ENCODE measurements around the gene CAPN1. TPM values are rescaled to one million over a fixed set of nuclear protein-coding genes. Genes with fewer than 3 reads are reported as not detected.
"Not testable (repeated sequence)": the region's sequence is repeated elsewhere in the genome, so short reads cannot be mapped to it uniquely, and the experiment has no call there.

CAPN1 gene
- polyA plus RNA-seq, 2 donors, result 323 to 450 TPM

DNA sequence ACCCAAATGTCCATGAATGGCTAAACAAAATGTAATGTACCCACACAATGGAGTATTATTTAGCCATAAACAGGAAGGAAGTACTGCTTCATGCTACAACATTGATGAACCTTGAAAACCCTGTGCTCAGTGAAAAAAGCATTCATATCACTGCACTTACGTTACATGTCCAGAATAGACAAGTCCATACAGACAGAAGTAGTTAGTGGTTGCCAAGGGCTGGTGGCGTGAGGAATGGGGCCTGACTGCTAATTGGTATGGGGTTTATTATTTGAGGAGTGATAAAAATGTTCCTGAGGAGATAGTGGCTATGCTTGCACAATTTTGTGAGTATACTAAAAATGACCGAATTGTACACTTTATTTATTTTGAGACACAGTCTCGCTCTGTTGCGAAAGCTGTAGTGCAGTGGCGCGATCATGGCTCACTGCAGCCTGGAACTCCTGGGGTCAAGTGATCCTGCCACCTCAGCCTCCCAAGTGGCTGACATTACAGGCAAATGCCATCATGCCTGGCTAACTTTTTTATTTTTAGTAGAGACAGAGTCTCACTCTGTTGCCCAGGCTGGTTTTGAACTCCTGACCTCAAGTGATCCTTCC lies 39.7 kb upstream of the CAPN1 start:
- no peaks in the 10 kb centered on the region for H3K9me3 ChIP-seq (ENCODE audit: control insufficient read depth in 2 of 2, insufficient read depth in 1 of 2, low read depth in 1 of 2, low read length in 1 of 2)
- no peaks in the 10 kb centered on the region for H3K36me3 ChIP-seq (ENCODE audit: control insufficient read depth in 2 of 2, insufficient read depth in 2 of 2, low read length in 1 of 2)
- no peaks in the 10 kb centered on the region for H3K4me1 ChIP-seq (ENCODE audit: control insufficient read depth in 2 of 2, insufficient read depth in 2 of 2, low read length in 1 of 2)
- H3K4me3 ChIP-seq (ENCODE audit: low read depth in 1 of 2, low read length in 2 of 2), result no peak overlapping the region
- 76 to 78% methylated on average over 7 of the region's 7 CpGs for WGBS, 2 donors
- H3K27me3 ChIP-seq (ENCODE audit: control insufficient read depth in 1 of 2, insufficient read depth in 2 of 2, low read length in 2 of 2), result no peaks in the 10 kb centered on the region
- H3K27ac ChIP-seq (ENCODE audit: low read depth in 2 of 2, low read length in 1 of 2), result no peak overlapping the region

DNA sequence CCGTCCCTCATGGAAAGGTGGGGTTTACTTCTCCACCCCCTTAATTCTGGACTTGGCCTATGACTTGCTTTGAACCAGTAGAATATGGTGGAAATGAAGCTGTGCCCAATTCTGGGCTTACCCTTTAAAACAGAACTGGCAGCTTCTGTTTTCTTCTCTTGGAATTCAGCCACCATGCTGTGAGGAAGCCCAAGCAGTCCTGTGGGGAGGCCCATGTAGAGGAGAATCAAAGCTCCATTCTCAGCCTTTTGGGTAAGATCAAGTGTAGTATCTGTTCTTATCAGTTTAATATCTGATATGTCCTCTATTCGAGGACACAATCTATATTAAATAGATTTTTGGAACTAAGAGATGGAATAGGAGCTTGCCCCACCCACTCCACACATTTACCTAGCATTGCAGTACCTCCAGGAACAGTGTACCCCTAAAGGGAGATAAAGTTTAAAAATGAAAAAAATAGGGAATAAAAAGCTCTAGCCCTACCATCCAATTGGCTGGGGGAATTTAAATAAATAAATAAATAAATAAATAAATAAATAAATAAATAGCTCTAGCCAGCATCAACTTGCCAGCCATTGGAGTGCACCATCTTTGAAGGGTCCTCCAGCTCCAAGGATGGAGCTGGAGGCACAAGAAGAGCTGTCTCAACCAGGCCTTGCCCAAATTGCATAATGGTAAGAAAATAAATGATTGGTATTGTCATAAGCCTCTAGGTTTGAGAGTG lies 34.2 kb upstream of the CAPN1 start:
- Histone ChIP-seq H3K27ac (ENCODE audit: low read depth in 2 of 2, low read length in 1 of 2) (no peak overlapping the region), H3K9me3 (ENCODE audit: control insufficient read depth in 2 of 2, insufficient read depth in 1 of 2, low read depth in 1 of 2, low read length in 1 of 2) (no peaks in the 10 kb centered on the region), H3K36me3 (ENCODE audit: control insufficient read depth in 2 of 2, insufficient read depth in 2 of 2, low read length in 1 of 2) (no peaks in the 10 kb centered on the region), H3K27me3 (ENCODE audit: control insufficient read depth in 1 of 2, insufficient read depth in 2 of 2, low read length in 2 of 2) (no peaks in the 10 kb centered on the region), H3K4me3 (ENCODE audit: low read depth in 1 of 2, low read length in 2 of 2) (no peak overlapping the region), H3K4me1 (ENCODE audit: control insufficient read depth in 2 of 2, insufficient read depth in 2 of 2, low read length in 1 of 2) (peaks cover 0 to 4% of the 10 kb centered on the region in 2 donors)
- 80 to 81% methylated on average over 2 of the region's 2 CpGs for WGBS, 2 donors

DNA sequence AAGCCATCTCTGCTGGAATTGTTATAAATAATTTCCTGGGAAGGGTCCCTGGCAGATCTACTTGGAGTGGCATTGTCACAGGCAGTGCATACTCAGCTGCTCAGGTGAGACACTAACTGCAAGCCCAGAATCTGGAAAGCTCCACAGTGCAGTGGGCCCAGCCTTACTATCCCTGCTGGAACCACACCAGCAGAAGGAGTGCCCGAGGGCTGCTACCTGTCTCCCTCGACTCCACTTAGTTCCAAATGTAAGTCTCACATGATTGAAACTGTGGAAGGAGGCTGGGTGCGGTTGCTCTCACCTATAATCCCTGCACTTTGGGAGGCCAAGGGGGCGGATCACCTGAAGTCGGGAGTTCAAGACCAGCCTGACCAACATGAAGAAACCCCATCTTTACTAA lies 33.1 kb upstream of the CAPN1 start:
- Histone ChIP-seq H3K36me3 (ENCODE audit: control insufficient read depth in 2 of 2, insufficient read depth in 2 of 2, low read length in 1 of 2) (no peaks in the 10 kb centered on the region), H3K27ac (ENCODE audit: low read depth in 2 of 2, low read length in 1 of 2) (peak overlapping the region in 1 of 2 donors; percentile 16), H3K4me1 (ENCODE audit: control insufficient read depth in 2 of 2, insufficient read depth in 2 of 2, low read length in 1 of 2) (peaks cover 0 to 4% of the 10 kb centered on the region in 2 donors), H3K27me3 (ENCODE audit: control insufficient read depth in 1 of 2, insufficient read depth in 2 of 2, low read length in 2 of 2) (no peaks in the 10 kb centered on the region), H3K9me3 (ENCODE audit: control insufficient read depth in 2 of 2, insufficient read depth in 1 of 2, low read depth in 1 of 2, low read length in 1 of 2) (no peaks in the 10 kb centered on the region), H3K4me3 (ENCODE audit: low read depth in 1 of 2, low read length in 2 of 2) (no peak overlapping the region)
- 50 to 74% methylated on average over 5 of the region's 5 CpGs for WGBS, 2 donors

DNA sequence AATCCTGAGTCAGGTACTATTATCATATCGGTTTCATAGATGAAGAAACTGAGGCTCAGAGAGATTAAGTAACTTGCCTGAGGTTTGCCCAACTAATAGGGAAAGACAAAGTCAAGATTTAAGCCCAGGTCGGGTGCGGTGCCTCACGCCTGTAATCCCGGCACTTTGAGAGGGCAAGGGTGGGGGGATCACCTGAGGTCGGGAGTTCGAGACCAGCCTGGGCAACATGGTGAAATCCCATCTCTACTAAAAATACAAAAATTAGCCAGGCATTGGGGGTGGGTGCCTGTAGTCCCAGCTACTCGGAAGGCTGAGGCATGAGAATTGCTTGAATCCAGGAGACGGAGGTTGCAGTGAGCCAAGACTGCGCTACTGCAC lies 31.6 kb upstream of the CAPN1 start:
- H3K27ac ChIP-seq (ENCODE audit: low read depth in 2 of 2, low read length in 1 of 2), result peak overlapping the region; percentile 94 to 96
- not testable (repeated sequence) for H3K4me1 ChIP-seq (ENCODE audit: control insufficient read depth in 2 of 2, insufficient read depth in 2 of 2, low read length in 1 of 2); H3K4me3 ChIP-seq (ENCODE audit: low read depth in 1 of 2, low read length in 2 of 2); H3K27me3 ChIP-seq (ENCODE audit: control insufficient read depth in 1 of 2, insufficient read depth in 2 of 2, low read length in 2 of 2); H3K36me3 ChIP-seq (ENCODE audit: control insufficient read depth in 2 of 2, insufficient read depth in 2 of 2, low read length in 1 of 2); H3K9me3 ChIP-seq (ENCODE audit: control insufficient read depth in 2 of 2, insufficient read depth in 1 of 2, low read depth in 1 of 2, low read length in 1 of 2)
- 56 to 62% methylated on average over 10 of the region's 10 CpGs for WGBS, 2 donors

DNA sequence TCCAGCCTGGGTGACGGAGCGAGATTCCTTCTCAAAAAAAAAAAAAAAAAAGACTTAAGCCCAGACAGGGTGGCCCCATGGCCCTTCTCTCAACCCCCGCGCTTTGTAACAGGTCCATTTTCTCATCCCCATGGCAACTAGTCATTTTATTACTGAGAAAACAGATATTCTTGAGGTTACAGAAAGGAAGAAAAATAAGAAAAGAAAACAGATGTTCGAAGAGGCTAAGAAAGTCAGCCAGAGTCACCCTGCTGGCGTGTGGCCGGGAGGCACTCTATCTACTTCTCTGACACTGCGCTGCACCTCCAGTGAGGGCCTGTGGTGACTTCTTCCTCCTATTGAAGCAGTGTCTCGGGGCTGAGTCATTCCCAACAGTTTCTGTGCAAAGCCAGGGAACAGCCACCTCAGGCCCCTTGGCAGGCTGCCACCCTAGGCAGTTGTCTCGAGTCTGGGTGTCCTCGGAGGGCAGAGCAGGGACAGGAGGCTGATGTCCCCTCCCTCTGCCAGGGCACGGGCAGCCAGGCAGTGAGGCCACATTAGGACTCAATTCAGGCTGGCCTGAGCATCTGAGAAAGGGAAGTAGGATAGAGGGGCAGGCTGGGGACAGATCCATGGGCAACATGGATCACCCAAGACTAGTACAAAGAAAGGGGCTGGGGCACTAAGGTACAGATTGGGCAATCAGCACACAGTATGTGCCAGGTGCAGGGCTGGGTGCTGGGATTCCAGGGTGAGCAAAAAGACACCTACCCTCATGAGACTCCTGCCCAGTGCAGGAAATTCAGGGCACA lies 31.0 kb upstream of the CAPN1 start:
- Histone ChIP-seq H3K36me3 (ENCODE audit: control insufficient read depth in 2 of 2, insufficient read depth in 2 of 2, low read length in 1 of 2) (no peaks in the 10 kb centered on the region), H3K4me3 (ENCODE audit: low read depth in 1 of 2, low read length in 2 of 2) (no peak overlapping the region), H3K27me3 (ENCODE audit: control insufficient read depth in 1 of 2, insufficient read depth in 2 of 2, low read length in 2 of 2) (no peaks in the 10 kb centered on the region), H3K4me1 (ENCODE audit: control insufficient read depth in 2 of 2, insufficient read depth in 2 of 2, low read length in 1 of 2) (peaks cover 0 to 4% of the 10 kb centered on the region in 2 donors), H3K9me3 (ENCODE audit: control insufficient read depth in 2 of 2, insufficient read depth in 1 of 2, low read depth in 1 of 2, low read length in 1 of 2) (no peaks in the 10 kb centered on the region), H3K27ac (ENCODE audit: low read depth in 2 of 2, low read length in 1 of 2) (peak overlapping the region; percentile 94 to 96)
- 23 to 24% methylated on average over 12 of the region's 12 CpGs for WGBS, 2 donors

DNA sequence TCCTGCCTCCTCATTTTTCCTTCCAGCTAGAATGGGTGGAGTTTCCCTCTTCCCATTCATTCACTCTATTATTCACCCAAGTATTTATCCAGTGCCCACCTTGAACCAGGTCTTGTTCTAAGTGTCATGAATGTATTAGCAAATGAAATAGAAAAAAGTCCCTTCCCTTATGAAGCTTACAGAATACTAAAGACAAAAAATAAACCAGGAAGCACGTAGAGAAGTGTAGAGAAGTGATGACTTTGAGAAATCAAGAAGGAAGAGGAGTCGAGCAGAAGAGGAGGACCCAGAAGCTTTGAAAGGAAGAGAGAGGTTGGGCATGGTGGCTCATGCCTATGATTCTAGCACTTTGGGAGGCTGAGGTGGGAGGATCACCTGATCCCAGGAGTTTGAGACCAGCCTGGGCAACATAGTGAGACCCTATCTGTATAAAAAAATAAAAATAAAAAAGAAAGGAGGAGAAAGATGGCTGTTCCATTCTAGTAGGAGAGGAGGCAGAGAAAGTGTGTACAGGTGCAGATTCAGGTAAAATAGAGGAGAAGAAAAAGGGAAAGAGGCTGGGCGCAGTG lies 30.3 kb upstream of the CAPN1 start:
- Histone ChIP-seq H3K4me3 (ENCODE audit: low read depth in 1 of 2, low read length in 2 of 2) (no peak overlapping the region), H3K36me3 (ENCODE audit: control insufficient read depth in 2 of 2, insufficient read depth in 2 of 2, low read length in 1 of 2) (no peaks in the 10 kb centered on the region), H3K9me3 (ENCODE audit: control insufficient read depth in 2 of 2, insufficient read depth in 1 of 2, low read depth in 1 of 2, low read length in 1 of 2) (no peaks in the 10 kb centered on the region), H3K27me3 (ENCODE audit: control insufficient read depth in 1 of 2, insufficient read depth in 2 of 2, low read length in 2 of 2) (no peaks in the 10 kb centered on the region), H3K27ac (ENCODE audit: low read depth in 2 of 2, low read length in 1 of 2) (peak overlapping the region; percentile 94 to 96), H3K4me1 (ENCODE audit: control insufficient read depth in 2 of 2, insufficient read depth in 2 of 2, low read length in 1 of 2) (peaks cover 0 to 4% of the 10 kb centered on the region in 2 donors)
- WGBS, 2 donors, result 60 to 61% methylated on average over 3 of the region's 3 CpGs

DNA sequence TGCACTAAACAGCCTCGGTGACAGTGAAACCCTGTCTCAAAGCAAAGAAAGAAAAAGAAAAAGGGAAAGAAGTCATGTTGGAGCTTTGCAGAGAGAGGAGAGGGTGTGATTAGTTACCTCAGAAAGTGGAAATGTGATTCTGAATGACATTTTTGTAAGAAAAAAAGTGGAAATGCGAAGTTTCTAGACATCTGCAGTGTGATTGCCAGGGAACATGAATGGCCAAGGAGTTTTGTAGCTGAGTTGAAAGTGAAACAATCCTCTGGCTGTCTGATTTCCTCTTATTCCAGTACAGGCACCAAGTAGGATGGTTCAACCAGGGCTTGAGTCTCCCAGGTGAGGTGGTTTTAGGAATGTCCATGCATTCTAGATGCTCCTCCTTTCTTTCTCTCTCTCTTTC lies 29.6 kb upstream of the CAPN1 start:
- WGBS, 2 donors, result 73 to 75% methylated on average over 2 of the region's 2 CpGs
- Histone ChIP-seq H3K27me3 (ENCODE audit: control insufficient read depth in 1 of 2, insufficient read depth in 2 of 2, low read length in 2 of 2) (no peaks in the 10 kb centered on the region), H3K27ac (ENCODE audit: low read depth in 2 of 2, low read length in 1 of 2) (no peak overlapping the region), H3K4me3 (ENCODE audit: low read depth in 1 of 2, low read length in 2 of 2) (no peak overlapping the region), H3K36me3 (ENCODE audit: control insufficient read depth in 2 of 2, insufficient read depth in 2 of 2, low read length in 1 of 2) (no peaks in the 10 kb centered on the region), H3K4me1 (ENCODE audit: control insufficient read depth in 2 of 2, insufficient read depth in 2 of 2, low read length in 1 of 2) (peaks cover 0 to 4% of the 10 kb centered on the region in 2 donors), H3K9me3 (ENCODE audit: control insufficient read depth in 2 of 2, insufficient read depth in 1 of 2, low read depth in 1 of 2, low read length in 1 of 2) (no peaks in the 10 kb centered on the region)

DNA sequence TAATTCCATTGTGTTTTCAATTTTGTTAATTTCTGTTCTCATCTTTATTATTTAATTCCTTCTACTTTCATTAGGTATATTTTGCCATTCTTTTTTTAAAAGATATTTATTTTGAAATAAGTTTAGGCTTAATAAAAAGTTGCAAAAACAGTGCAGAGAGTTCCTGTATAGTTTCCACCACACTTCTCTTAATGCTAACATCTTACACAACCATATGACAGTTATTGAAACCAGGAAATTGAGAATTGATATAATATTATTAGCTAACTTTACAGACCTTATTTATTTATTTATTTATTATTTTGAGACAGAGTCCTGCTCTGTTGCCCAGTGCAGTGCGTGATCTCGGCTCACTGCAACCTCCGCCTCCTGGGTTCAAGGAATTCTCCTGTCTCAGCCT lies 25.5 kb upstream of the CAPN1 start:
- Histone ChIP-seq H3K27me3 (ENCODE audit: control insufficient read depth in 1 of 2, insufficient read depth in 2 of 2, low read length in 2 of 2) (no peaks in the 10 kb centered on the region), H3K4me1 (ENCODE audit: control insufficient read depth in 2 of 2, insufficient read depth in 2 of 2, low read length in 1 of 2) (no peaks in the 10 kb centered on the region), H3K36me3 (ENCODE audit: control insufficient read depth in 2 of 2, insufficient read depth in 2 of 2, low read length in 1 of 2) (no peaks in the 10 kb centered on the region), H3K4me3 (ENCODE audit: low read depth in 1 of 2, low read length in 2 of 2) (no peak overlapping the region), H3K9me3 (ENCODE audit: control insufficient read depth in 2 of 2, insufficient read depth in 1 of 2, low read depth in 1 of 2, low read length in 1 of 2) (no peaks in the 10 kb centered on the region), H3K27ac (ENCODE audit: low read depth in 2 of 2, low read length in 1 of 2) (no peak overlapping the region)
- WGBS, 2 donors, result 96% methylated on average over 3 of the region's 3 CpGs

DNA sequence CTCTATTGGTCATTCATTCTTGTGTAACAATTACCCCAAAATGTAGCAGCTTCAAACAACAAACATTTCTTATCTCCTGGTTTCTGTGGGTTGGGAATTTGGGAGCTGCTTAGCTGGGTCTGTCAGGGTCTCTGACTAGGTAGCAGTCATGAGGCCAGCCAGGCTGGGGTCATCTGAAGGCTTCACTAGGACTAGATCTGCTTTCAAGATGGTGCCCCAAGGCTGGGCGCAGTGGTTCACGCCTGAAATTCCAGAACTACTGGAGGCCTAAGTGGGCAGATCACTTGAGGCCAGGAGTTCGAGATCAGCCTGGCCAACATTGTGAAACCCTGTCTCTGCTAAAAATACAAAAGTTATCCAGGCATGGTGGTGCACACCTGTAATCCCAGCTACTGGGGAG lies 24.8 kb upstream of the CAPN1 start:
- 89 to 94% methylated on average over 3 of the region's 3 CpGs for WGBS, 2 donors
- Histone ChIP-seq H3K27ac (ENCODE audit: low read depth in 2 of 2, low read length in 1 of 2) (no peak overlapping the region), H3K4me1 (ENCODE audit: control insufficient read depth in 2 of 2, insufficient read depth in 2 of 2, low read length in 1 of 2) (no peaks in the 10 kb centered on the region), H3K27me3 (ENCODE audit: control insufficient read depth in 1 of 2, insufficient read depth in 2 of 2, low read length in 2 of 2) (no peaks in the 10 kb centered on the region), H3K4me3 (ENCODE audit: low read depth in 1 of 2, low read length in 2 of 2) (no peak overlapping the region), H3K36me3 (ENCODE audit: control insufficient read depth in 2 of 2, insufficient read depth in 2 of 2, low read length in 1 of 2) (no peaks in the 10 kb centered on the region), H3K9me3 (ENCODE audit: control insufficient read depth in 2 of 2, insufficient read depth in 1 of 2, low read depth in 1 of 2, low read length in 1 of 2) (no peaks in the 10 kb centered on the region)

Data from esophagus (tissue), 2 donors.